ENCODE measurements around the gene BUD31.

BUD31 gene

DNA sequence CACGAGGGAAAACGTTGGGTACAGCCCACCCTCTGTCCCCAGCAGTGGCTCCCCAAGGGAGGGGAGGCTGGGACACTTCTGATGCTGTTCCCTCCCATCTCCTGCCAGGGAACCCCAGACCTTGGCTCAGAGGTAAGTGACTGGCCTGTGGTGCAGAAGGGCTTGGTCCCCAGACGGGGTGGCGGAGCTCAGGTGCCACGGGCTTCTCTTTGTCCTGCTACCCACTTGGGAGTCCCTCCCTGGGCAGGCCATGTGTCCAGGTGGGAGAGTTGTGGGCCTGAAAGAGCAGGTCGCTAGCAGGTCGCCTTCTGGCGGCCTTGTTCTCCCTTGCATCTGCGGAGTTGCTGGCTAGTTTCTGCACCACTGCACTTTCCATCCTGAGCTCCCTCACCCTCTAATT is 47.1 kb downstream of the BUD31 start:
- Histone ChIP-seq H4K8ac (ENCODE audit: low read depth, low read length) (no peak overlapping the region), H3K23ac (ENCODE audit: low read length) (no peak overlapping the region), H4K12ac (ENCODE audit: low read depth, low read length) (no peak overlapping the region), H2BK5ac (ENCODE audit: low read depth, low read length, poor library complexity) (no peak overlapping the region), H3K79me2 (ENCODE audit: control insufficient read depth, insufficient read depth, low read length, poor library complexity) (no peaks in the 10 kb centered on the region), H3K14ac (ENCODE audit: low read length) (no peak overlapping the region), H3K18ac (ENCODE audit: low read length) (no peak overlapping the region), H3K4me1 (ENCODE audit: control insufficient read depth in 1 of 2, insufficient read depth in 2 of 2, low read length in 2 of 2) (peaks cover 0 to 3% of the 10 kb centered on the region in 2 experiments), H3K27me3 (ENCODE audit: insufficient read depth, low read length) (no peaks in the 10 kb centered on the region), H2AFZ (ENCODE audit: insufficient read depth, low read length, poor library complexity) (no peak overlapping the region), H3K79me1 (ENCODE audit: low read length) (no peaks in the 10 kb centered on the region), H4K91ac (ENCODE audit: low read depth, low read length) (no peak overlapping the region), H2AK5ac (ENCODE audit: low read length) (no peak overlapping the region), H3K36me3 (ENCODE audit: control insufficient read depth in 1 of 2, insufficient read depth in 2 of 2, low read length in 2 of 2) (peaks cover 79 to 89% of the 10 kb centered on the region in 2 experiments), H3K4me3 (ENCODE audit: low read depth, low read length) (no peak overlapping the region), H3K27ac (ENCODE audit: low read depth, low read length) (no peak overlapping the region), H3K4me2 (ENCODE audit: low read length) (no peak overlapping the region), H3K4ac (ENCODE audit: low read depth, low read length) (no peak overlapping the region), H3K9ac (ENCODE audit: low read length) (no peak overlapping the region), H3K9me3 (ENCODE audit: insufficient read depth, low read depth, low read length) (peaks cover 6% of the 10 kb centered on the region), H2BK120ac (ENCODE audit: insufficient read depth, low read length, poor library complexity) (no peak overlapping the region), H2BK12ac (ENCODE audit: low read length) (no peak overlapping the region)
- no peak for DNase-seq
- WGBS (ENCODE audit: extremely low coverage, insufficient coverage, insufficient read length) = no CpG with 5 or more reads among the region's 9 CpGs

DNA sequence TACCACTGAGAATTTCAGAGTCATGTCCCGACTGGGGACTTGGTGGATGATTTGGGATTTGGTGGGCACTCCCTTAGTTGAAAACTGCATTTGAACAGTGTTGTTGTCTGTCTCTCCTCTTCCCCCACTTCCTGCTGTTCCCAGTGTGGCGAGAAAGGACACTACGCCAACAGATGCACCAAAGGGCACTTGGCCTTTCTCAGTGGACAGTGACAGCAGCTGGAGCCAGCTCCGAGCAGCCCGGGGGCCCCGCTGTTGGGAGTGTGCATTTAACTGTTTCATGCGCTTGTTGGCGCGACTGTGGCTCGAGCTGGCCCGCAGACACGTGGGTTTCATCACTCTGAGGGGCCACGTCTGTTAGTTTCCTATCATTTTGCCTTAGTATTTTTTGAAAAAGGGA is 47.5 kb downstream of the BUD31 start:
- no peak overlapping the region for H3K18ac ChIP-seq (ENCODE audit: low read length)
- WGBS (ENCODE audit: extremely low coverage, insufficient coverage, insufficient read length) = no CpG with 5 or more reads among the region's 13 CpGs

DNA sequence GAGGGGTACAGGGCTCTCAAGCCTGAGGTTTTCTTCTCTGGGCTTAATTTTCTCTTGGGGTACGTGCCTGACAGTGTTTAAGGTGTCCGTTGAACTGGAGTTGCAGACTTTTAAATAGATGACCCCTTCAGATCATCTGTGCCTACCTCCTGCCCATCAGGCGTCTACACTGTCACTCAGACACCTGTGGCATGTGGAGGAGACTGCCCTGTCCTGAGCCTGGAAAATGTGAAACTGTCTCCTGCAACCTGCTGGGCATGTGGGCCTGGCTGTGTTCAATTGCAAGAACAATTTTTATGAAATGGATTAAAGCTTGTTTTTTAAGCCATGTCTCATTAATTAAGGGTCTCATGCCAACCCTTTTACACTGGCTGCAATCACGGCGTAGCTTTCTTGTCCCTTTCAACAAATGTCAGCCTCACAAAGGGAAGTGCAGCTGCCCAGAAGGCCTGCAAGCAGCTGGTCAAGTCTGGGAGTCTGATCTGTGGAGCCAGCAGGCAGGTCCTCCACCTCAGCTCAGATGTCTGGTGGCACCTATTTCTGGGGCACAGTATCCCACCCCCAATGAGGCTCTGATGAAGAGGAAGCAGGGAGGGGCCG is 48.4 kb downstream of the BUD31 start:
- Histone ChIP-seq H3K4ac (ENCODE audit: low read depth, low read length) (no peak overlapping the region), H2BK12ac (ENCODE audit: low read length) (no peak overlapping the region), H4K91ac (ENCODE audit: low read depth, low read length) (no peak overlapping the region), H4K12ac (ENCODE audit: low read depth, low read length) (no peak overlapping the region), H3K9me3 (ENCODE audit: insufficient read depth, low read depth, low read length) (peaks cover 4% of the 10 kb centered on the region), H3K4me2 (ENCODE audit: low read length) (no peak overlapping the region), H3K27ac (ENCODE audit: low read depth, low read length) (no peak overlapping the region), H2BK5ac (ENCODE audit: low read depth, low read length, poor library complexity) (no peak overlapping the region), H3K9ac (ENCODE audit: low read length) (no peak overlapping the region), H4K8ac (ENCODE audit: low read depth, low read length) (no peak overlapping the region), H3K18ac (ENCODE audit: low read length) (no peak overlapping the region), H3K79me2 (ENCODE audit: control insufficient read depth, insufficient read depth, low read length, poor library complexity) (no peaks in the 10 kb centered on the region), H3K79me1 (ENCODE audit: low read length) (no peaks in the 10 kb centered on the region), H3K4me1 (ENCODE audit: control insufficient read depth in 1 of 2, insufficient read depth in 2 of 2, low read length in 2 of 2) (peaks cover 0 to 6% of the 10 kb centered on the region in 2 experiments), H2BK120ac (ENCODE audit: insufficient read depth, low read length, poor library complexity) (no peak overlapping the region), H3K14ac (ENCODE audit: low read length) (no peak overlapping the region), H3K4me3 (ENCODE audit: low read depth, low read length) (no peak overlapping the region), H3K23ac (ENCODE audit: low read length) (no peak overlapping the region), H3K27me3 (ENCODE audit: insufficient read depth, low read length) (no peaks in the 10 kb centered on the region), H3K36me3 (ENCODE audit: control insufficient read depth in 1 of 2, insufficient read depth in 2 of 2, low read length in 2 of 2) (peaks cover 69 to 79% of the 10 kb centered on the region in 2 experiments), H2AFZ (ENCODE audit: insufficient read depth, low read length, poor library complexity) (no peak overlapping the region), H2AK5ac (ENCODE audit: low read length) (no peak overlapping the region)
- no CpG with 5 or more reads among the region's 6 CpGs for WGBS (ENCODE audit: extremely low coverage, insufficient coverage, insufficient read length)
- DNase-seq = no peak

More for the DNA sequence above, 47.5 kb downstream of the BUD31 start:
- Histone ChIP-seq H3K9me3 (ENCODE audit: insufficient read depth, low read depth, low read length) (peaks cover 6% of the 10 kb centered on the region), H3K36me3 (ENCODE audit: control insufficient read depth in 1 of 2, insufficient read depth in 2 of 2, low read length in 2 of 2) (peaks cover 77 to 86% of the 10 kb centered on the region in 2 experiments), H4K8ac (ENCODE audit: low read depth, low read length) (no peak overlapping the region), H4K12ac (ENCODE audit: low read depth, low read length) (no peak overlapping the region), H2AK5ac (ENCODE audit: low read length) (no peak overlapping the region), H3K27ac (ENCODE audit: low read depth, low read length) (no peak overlapping the region), H2BK5ac (ENCODE audit: low read depth, low read length, poor library complexity) (no peak overlapping the region), H4K91ac (ENCODE audit: low read depth, low read length) (no peak overlapping the region), H2BK120ac (ENCODE audit: insufficient read depth, low read length, poor library complexity) (no peak overlapping the region), H3K79me2 (ENCODE audit: control insufficient read depth, insufficient read depth, low read length, poor library complexity) (no peaks in the 10 kb centered on the region), H2BK12ac (ENCODE audit: low read length) (no peak overlapping the region), H3K23ac (ENCODE audit: low read length) (no peak overlapping the region), H3K4ac (ENCODE audit: low read depth, low read length) (no peak overlapping the region), H3K79me1 (ENCODE audit: low read length) (no peaks in the 10 kb centered on the region), H3K27me3 (ENCODE audit: insufficient read depth, low read length) (no peaks in the 10 kb centered on the region), H3K14ac (ENCODE audit: low read length) (no peak overlapping the region), H3K4me1 (ENCODE audit: control insufficient read depth in 1 of 2, insufficient read depth in 2 of 2, low read length in 2 of 2) (peaks cover 0 to 6% of the 10 kb centered on the region in 2 experiments), H2AFZ (ENCODE audit: insufficient read depth, low read length, poor library complexity) (no peak overlapping the region), H3K4me3 (ENCODE audit: low read depth, low read length) (no peak overlapping the region), H3K9ac (ENCODE audit: low read length) (no peak overlapping the region), H3K4me2 (ENCODE audit: low read length) (no peak overlapping the region)
- DNase-seq = no peak

DNA sequence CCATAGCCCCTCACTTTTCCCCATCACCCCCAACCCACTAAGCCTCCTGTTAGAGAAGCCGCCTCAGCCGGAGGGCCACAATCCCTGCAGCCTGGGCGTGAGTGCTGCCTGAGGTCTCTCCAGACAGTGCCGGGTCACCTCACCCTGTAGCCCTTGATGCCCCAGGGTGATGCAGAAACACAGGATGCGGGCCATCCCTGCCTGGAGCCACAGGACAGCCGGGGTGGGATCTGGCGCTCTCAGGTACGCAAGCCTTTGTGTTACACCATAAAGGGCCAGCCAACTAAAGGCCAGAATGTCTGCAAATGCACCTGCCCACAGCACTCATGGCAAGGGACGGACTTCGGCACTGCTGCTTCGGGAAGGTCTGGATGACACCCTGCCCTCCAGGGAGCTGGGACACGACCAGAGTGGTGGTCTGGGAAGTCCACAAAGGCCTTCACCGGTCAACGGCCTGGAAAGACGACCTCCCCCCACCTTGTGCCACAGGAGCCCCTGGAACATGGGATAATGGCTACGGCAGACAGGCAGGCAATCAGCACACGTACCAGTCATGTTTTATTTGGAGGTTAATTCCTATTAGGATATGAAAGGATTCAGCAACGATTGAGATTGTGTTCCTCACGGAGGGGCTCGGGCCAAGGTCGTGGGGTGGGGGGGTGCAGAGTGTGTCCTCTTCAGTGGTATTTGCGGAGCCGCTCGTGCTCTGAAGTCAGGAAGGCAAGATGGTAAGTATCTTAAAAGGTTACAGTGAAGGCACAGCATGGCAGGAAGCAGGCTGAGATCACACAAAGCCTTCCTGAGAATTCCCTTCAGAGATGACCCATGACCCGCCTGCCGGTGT is 49.1 kb downstream of the BUD31 start:
- DNase-seq = peak; percentile 91 to 94
- Histone ChIP-seq H3K14ac (ENCODE audit: low read length) (no peak overlapping the region), H3K27ac (ENCODE audit: low read depth, low read length) (no peak overlapping the region), H3K9me3 (ENCODE audit: insufficient read depth, low read depth, low read length) (no peaks in the 10 kb centered on the region), H3K79me1 (ENCODE audit: low read length) (no peaks in the 10 kb centered on the region), H2AFZ (ENCODE audit: insufficient read depth, low read length, poor library complexity) (no peak overlapping the region), H3K4me3 (ENCODE audit: low read depth, low read length) (no peak overlapping the region), H4K8ac (ENCODE audit: low read depth, low read length) (no peak overlapping the region), H3K27me3 (ENCODE audit: insufficient read depth, low read length) (no peaks in the 10 kb centered on the region), H3K4me1 (ENCODE audit: control insufficient read depth in 1 of 2, insufficient read depth in 2 of 2, low read length in 2 of 2) (peaks cover 0 to 6% of the 10 kb centered on the region in 2 experiments), H3K79me2 (ENCODE audit: control insufficient read depth, insufficient read depth, low read length, poor library complexity) (peaks cover 3% of the 10 kb centered on the region), H3K9ac (ENCODE audit: low read length) (no peak overlapping the region), H4K12ac (ENCODE audit: low read depth, low read length) (no peak overlapping the region), H3K4me2 (ENCODE audit: low read length) (no peak overlapping the region), H3K4ac (ENCODE audit: low read depth, low read length) (no peak overlapping the region), H2AK5ac (ENCODE audit: low read length) (no peak overlapping the region), H3K23ac (ENCODE audit: low read length) (no peak overlapping the region), H2BK5ac (ENCODE audit: low read depth, low read length, poor library complexity) (no peak overlapping the region), H3K18ac (ENCODE audit: low read length) (no peak overlapping the region), H3K36me3 (ENCODE audit: control insufficient read depth in 1 of 2, insufficient read depth in 2 of 2, low read length in 2 of 2) (peaks cover 65 to 71% of the 10 kb centered on the region in 2 experiments), H2BK120ac (ENCODE audit: insufficient read depth, low read length, poor library complexity) (no peak overlapping the region), H2BK12ac (ENCODE audit: low read length) (no peak overlapping the region), H4K91ac (ENCODE audit: low read depth, low read length) (no peak overlapping the region)
- WGBS (ENCODE audit: extremely low coverage, insufficient coverage, insufficient read length) = no CpG with 5 or more reads among the region's 26 CpGs
